Measurements from ENCODE around the gene FAM163B.

The FAM163B gene

DNA sequence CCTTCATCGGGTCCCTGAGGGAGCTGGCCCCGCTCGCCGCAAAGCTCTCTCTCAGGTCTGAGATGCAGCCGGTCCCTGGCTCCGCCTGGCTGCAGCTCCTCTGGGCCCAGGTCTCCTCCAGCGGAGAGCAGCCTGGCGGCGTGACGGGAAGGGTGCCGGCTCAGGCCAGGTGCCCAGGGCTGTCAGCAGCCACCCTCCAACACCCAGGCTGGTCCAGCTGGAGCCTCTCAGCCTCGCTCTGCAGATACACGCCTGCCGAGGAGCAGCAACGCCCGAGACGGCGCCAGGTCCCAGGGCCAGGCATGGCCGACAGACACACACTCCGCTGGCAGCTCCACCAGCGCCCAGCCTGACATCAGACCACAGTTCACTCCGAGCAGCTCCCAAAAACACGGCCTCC lies 25.6 kb downstream of the FAM163B start:
- H3K27ac ChIP-seq (ENCODE audit: low read depth, low read length): no peak overlapping the region
- no peak overlapping the region for H3K4me3 ChIP-seq (ENCODE audit: low read depth in 1 of 2, low read length in 2 of 2)
- no peak overlapping the region for H3K9ac ChIP-seq (ENCODE audit: low read depth in 1 of 2, low read length in 2 of 2)
- H3K36me3 ChIP-seq (ENCODE audit: control insufficient read depth in 1 of 2, insufficient read depth in 2 of 2, low read length in 2 of 2): no peaks in the 10 kb centered on the region
- H3K27me3 ChIP-seq (ENCODE audit: control insufficient read depth in 1 of 2, insufficient read depth in 2 of 2, low read length in 2 of 2): peaks cover 22 to 37% of the 10 kb centered on the region in 2 donors
- peaks cover 3 to 4% of the 10 kb centered on the region in 2 donors for H3K9me3 ChIP-seq (ENCODE audit: control insufficient read depth in 1 of 2, low read length in 2 of 2)
- H3K4me1 ChIP-seq (ENCODE audit: control insufficient read depth in 1 of 2, insufficient read depth in 2 of 2, low read length in 2 of 2): peaks cover 7 to 16% of the 10 kb centered on the region in 2 donors

DNA sequence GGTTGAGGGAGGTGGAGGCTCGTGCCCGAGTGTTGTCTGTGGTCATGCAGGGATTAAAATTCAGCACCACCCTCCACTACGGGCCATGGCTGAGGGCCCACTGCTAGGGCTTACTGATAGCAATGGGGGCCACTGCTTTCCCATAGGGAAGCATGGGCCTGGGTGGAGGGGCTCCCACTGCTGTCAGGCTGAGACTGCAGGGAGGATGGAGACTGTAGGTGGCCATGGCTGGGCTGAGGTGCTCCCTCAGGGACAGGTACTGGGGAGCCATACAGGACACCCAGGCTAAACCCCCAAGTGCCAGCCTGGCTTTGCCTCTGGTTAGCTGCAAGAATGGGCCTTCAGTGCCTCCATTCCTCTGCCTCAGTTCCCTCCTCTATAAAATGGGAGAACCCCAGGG lies 26.1 kb downstream of the FAM163B start:
- Histone ChIP-seq H3K4me1 (ENCODE audit: control insufficient read depth in 1 of 2, insufficient read depth in 2 of 2, low read length in 2 of 2) (peaks cover 7 to 16% of the 10 kb centered on the region in 2 donors), H3K27me3 (ENCODE audit: control insufficient read depth in 1 of 2, insufficient read depth in 2 of 2, low read length in 2 of 2) (peaks cover 22 to 40% of the 10 kb centered on the region in 2 donors), H3K27ac (ENCODE audit: low read depth, low read length) (no peak overlapping the region)

DNA sequence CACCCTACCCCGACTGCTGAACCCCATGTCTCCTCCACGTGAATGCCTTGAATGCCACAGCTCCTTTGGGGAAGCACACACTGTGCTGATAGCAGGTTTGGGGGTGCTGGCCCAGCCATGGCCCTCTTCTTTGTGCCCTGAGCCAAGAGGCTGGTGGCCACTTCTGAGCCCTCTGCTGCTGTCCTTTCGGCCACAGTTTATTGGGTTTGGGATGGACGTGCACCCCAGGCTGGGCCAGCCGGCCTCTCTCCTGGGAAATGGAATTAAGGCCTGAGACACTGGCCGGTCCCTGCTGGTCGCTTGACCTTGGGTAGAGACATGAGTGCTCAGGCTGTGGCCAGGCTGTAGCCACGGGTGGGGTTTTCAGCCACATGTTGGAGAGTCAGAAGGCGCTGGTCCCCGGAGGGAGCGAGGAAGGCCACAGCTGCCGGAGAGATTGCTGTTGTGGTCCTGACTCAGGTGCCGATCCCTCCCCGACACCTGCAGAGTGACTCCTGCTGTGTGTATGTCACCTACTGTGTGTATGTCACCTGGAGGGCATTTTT lies 26.6 kb downstream of the FAM163B start:
- Histone ChIP-seq H3K4me1 (ENCODE audit: control insufficient read depth in 1 of 2, insufficient read depth in 2 of 2, low read length in 2 of 2) (peaks cover 7 to 16% of the 10 kb centered on the region in 2 donors), H3K27me3 (ENCODE audit: control insufficient read depth in 1 of 2, insufficient read depth in 2 of 2, low read length in 2 of 2) (peaks cover 22 to 41% of the 10 kb centered on the region in 2 donors), H3K4me3 (ENCODE audit: low read depth in 1 of 2, low read length in 2 of 2) (no peak overlapping the region), H3K9me3 (ENCODE audit: control insufficient read depth in 1 of 2, low read length in 2 of 2) (no peaks in the 10 kb centered on the region), H3K27ac (ENCODE audit: low read depth, low read length) (no peak overlapping the region), H3K9ac (ENCODE audit: low read depth in 1 of 2, low read length in 2 of 2) (no peak overlapping the region), H3K36me3 (ENCODE audit: control insufficient read depth in 1 of 2, insufficient read depth in 2 of 2, low read length in 2 of 2) (no peaks in the 10 kb centered on the region)

More for the DNA sequence above, 26.1 kb downstream of the FAM163B start:
- Histone ChIP-seq H3K4me3 (ENCODE audit: low read depth in 1 of 2, low read length in 2 of 2) (no peak overlapping the region), H3K9me3 (ENCODE audit: control insufficient read depth in 1 of 2, low read length in 2 of 2) (no peaks in the 10 kb centered on the region), H3K36me3 (ENCODE audit: control insufficient read depth in 1 of 2, insufficient read depth in 2 of 2, low read length in 2 of 2) (no peaks in the 10 kb centered on the region), H3K9ac (ENCODE audit: low read depth in 1 of 2, low read length in 2 of 2) (no peak overlapping the region)

DNA sequence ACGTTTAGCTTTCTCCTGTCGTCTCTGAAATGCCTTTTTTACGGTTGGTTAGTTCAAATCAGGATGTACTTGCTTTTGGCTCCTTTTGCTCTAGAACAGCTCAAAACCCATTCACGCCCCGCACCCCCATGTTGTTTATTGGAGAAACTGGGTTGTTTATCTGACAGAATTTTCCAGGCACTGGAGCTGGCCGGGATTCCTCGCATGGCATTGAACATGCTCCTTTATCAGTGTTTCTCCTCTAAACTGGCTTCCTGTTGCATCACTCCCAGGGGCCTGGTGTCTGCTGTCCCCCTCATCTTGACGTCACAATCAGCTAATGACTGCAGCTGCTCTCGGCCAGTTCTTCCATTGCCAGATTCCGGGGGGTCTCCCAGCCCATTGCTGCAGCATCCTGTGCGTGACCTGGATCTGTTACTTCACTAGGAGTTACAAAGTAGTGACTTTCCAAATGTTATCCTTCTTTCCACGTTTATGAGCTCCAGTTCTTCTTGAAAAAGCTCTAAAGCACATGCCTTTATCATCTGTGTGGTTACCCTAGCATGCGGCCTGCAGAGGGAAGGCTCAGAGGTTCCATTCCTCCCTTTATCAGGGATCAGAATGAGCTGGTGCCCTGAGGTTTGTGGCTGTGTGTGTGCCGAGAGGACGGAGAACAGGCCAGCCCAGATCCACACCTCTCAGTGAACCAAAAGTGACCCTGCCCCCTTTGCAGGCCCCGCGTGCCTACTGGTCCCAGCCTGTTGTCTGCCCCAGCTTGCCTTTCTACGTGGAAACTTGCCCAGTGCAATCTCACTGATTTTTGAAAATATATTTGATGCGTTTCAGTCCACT lies 27.5 kb downstream of the FAM163B start:
- no peak overlapping the region for H3K9ac ChIP-seq (ENCODE audit: low read depth in 1 of 2, low read length in 2 of 2)
- H3K36me3 ChIP-seq (ENCODE audit: control insufficient read depth in 1 of 2, insufficient read depth in 2 of 2, low read length in 2 of 2): no peaks in the 10 kb centered on the region
- H3K4me1 ChIP-seq (ENCODE audit: control insufficient read depth in 1 of 2, insufficient read depth in 2 of 2, low read length in 2 of 2): peaks cover 7 to 16% of the 10 kb centered on the region in 2 donors
- no peak overlapping the region for H3K27ac ChIP-seq (ENCODE audit: low read depth, low read length)
- no peak overlapping the region for H3K4me3 ChIP-seq (ENCODE audit: low read depth in 1 of 2, low read length in 2 of 2)
- H3K27me3 ChIP-seq (ENCODE audit: control insufficient read depth in 1 of 2, insufficient read depth in 2 of 2, low read length in 2 of 2): peaks cover 17 to 41% of the 10 kb centered on the region in 2 donors
- no peaks in the 10 kb centered on the region for H3K9me3 ChIP-seq (ENCODE audit: control insufficient read depth in 1 of 2, low read length in 2 of 2)

DNA sequence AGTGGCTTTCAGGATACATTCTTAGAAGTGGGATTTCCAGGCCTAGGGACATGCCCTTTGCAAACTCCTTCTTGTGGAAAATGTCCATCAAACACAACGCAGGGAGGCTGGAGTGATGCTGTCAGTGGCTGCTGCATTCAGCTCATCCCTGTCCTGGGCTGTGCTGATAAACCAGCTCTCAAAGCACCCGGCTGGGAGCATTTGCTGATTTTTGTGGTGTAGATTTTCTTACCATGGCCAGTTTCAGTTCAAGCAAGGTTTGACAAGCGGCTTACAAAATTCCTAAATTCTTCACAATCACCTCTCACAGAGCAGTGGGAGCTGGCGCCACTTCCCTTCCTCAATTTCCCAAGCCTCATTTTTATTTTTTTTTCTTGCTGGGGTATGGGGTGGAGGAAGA lies 28.2 kb downstream of the FAM163B start:
- no peak overlapping the region for H3K27ac ChIP-seq (ENCODE audit: low read depth, low read length)
- peaks cover 7 to 16% of the 10 kb centered on the region in 2 donors for H3K4me1 ChIP-seq (ENCODE audit: control insufficient read depth in 1 of 2, insufficient read depth in 2 of 2, low read length in 2 of 2)
- H3K4me3 ChIP-seq (ENCODE audit: low read depth in 1 of 2, low read length in 2 of 2): no peak overlapping the region
- H3K36me3 ChIP-seq (ENCODE audit: control insufficient read depth in 1 of 2, insufficient read depth in 2 of 2, low read length in 2 of 2): no peaks in the 10 kb centered on the region
- peaks cover 10 to 34% of the 10 kb centered on the region in 2 donors for H3K27me3 ChIP-seq (ENCODE audit: control insufficient read depth in 1 of 2, insufficient read depth in 2 of 2, low read length in 2 of 2)
- H3K9ac ChIP-seq (ENCODE audit: low read depth in 1 of 2, low read length in 2 of 2): no peak overlapping the region
- no peaks in the 10 kb centered on the region for H3K9me3 ChIP-seq (ENCODE audit: control insufficient read depth in 1 of 2, low read length in 2 of 2)

DNA sequence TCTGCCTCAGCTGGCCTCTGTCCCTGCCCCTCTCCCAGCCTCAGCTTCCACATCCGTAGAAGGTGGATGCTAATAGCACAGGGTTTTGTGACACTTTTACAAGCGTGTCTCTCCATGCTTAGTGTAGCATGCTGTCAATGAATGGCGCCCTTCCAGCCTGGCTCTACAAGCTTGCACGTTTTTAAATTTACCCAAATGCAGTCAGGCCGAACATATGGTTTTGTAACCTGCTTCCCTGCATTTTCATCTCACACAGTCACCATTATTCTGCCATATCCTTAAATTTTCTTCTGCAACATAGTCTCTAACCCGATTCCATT lies 28.8 kb downstream of the FAM163B start:
- Histone ChIP-seq H3K9me3 (ENCODE audit: control insufficient read depth in 1 of 2, low read length in 2 of 2) (no peaks in the 10 kb centered on the region), H3K9ac (ENCODE audit: low read depth in 1 of 2, low read length in 2 of 2) (no peak overlapping the region), H3K4me1 (ENCODE audit: control insufficient read depth in 1 of 2, insufficient read depth in 2 of 2, low read length in 2 of 2) (peaks cover 7 to 13% of the 10 kb centered on the region in 2 donors), H3K36me3 (ENCODE audit: control insufficient read depth in 1 of 2, insufficient read depth in 2 of 2, low read length in 2 of 2) (no peaks in the 10 kb centered on the region), H3K27ac (ENCODE audit: low read depth, low read length) (no peak overlapping the region), H3K27me3 (ENCODE audit: control insufficient read depth in 1 of 2, insufficient read depth in 2 of 2, low read length in 2 of 2) (peaks cover 3 to 28% of the 10 kb centered on the region in 2 donors), H3K4me3 (ENCODE audit: low read depth in 1 of 2, low read length in 2 of 2) (no peak overlapping the region)

DNA sequence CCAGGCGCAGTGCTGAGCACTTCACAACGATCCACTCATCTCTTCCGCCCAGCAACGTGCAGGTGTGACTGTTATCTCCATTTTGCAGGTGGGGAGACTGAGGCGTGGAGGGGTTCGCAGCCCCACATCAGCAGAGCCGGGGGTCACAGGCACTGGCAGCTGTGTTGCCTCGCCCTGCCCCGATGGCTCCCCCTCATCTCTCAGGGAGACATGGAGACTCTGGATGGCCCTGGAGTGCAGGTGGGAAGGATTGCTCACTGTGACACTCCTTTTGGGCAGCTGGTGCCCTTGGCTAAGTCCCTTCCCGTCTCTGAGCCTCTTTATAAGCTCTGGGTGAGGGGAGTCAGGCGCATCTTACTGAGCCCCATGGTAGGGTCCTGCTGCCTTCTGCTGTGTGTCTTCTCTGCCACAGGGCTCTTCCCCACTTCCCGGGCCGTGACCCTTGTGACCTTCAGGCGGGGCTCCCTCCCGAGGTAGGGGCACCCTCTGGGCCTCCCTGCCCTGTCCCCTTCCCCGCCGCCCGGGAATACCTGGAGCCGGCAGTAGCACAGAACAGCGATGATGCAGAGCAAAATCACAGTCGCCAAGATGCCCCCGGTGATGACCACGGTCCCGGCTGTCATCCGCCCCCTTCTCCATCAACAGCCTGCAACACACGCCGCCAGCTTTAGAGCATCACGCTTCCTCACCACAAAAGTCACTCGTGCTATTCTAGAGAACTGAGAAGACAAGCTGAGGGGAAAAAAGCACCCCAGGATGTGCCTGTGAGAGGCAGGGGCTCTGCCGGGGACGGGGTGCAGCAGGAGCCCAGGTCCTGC lies 29.4 kb downstream of the FAM163B start:
- no peak overlapping the region for H3K27ac ChIP-seq (ENCODE audit: low read depth, low read length)
- H3K27me3 ChIP-seq (ENCODE audit: control insufficient read depth in 1 of 2, insufficient read depth in 2 of 2, low read length in 2 of 2): peaks cover 0 to 22% of the 10 kb centered on the region in 2 donors
- H3K4me3 ChIP-seq (ENCODE audit: low read depth in 1 of 2, low read length in 2 of 2): no peak overlapping the region
- H3K36me3 ChIP-seq (ENCODE audit: control insufficient read depth in 1 of 2, insufficient read depth in 2 of 2, low read length in 2 of 2): no peaks in the 10 kb centered on the region
- peaks cover 5 to 8% of the 10 kb centered on the region in 2 donors for H3K4me1 ChIP-seq (ENCODE audit: control insufficient read depth in 1 of 2, insufficient read depth in 2 of 2, low read length in 2 of 2)
- H3K9me3 ChIP-seq (ENCODE audit: control insufficient read depth in 1 of 2, low read length in 2 of 2): no peaks in the 10 kb centered on the region
- no peak overlapping the region for H3K9ac ChIP-seq (ENCODE audit: low read depth in 1 of 2, low read length in 2 of 2)

DNA sequence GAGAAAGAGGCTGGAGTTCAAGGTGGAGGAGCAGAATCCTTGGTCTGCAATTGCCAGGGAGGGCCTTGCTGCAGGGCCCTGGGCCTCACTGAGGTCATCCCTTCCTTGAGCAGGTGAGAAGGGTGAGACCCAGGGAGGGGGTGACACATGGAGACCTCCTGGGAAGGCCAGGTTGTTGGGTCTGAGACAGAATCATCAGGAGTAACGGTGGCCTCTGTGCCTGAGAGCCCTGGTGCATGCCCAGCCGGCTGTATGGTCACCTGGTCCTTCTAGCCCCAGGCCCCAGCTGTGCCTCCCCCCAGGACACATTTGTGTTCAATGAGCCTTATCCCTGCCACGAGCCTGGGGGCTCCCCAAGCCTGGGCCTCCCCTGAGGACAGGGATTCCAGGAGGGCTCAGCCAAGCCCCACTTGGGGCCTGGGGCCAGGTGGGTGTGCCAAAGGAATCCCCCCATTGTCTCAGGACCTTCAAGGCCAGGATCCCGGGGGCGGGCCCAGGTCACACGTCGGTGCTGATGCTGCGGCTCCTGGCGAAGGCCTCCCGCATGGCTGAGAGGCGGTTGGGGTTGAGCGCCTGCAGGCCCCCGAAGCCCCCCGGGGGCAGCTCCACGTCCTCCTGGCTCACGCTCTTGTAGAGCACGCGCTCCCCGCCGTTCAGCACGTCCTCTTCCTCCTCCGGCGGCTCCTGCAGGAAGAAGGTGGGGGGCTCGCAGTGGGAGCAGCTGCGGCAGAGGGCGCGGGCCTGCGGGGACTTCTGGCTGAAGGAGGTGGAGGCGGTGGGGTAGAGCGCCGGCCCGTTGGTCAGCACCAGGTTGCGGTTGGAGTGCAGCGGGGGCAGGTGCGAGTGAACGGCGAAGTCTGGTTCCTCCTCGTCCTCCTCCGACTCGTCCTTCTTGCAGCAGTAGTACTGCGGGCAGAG lies 30.4 kb downstream of the FAM163B start:
- Histone ChIP-seq H3K9ac (ENCODE audit: low read depth in 1 of 2, low read length in 2 of 2) (no peak overlapping the region), H3K27me3 (ENCODE audit: control insufficient read depth in 1 of 2, insufficient read depth in 2 of 2, low read length in 2 of 2) (peaks cover 0 to 14% of the 10 kb centered on the region in 2 donors), H3K27ac (ENCODE audit: low read depth, low read length) (no peak overlapping the region), H3K4me1 (ENCODE audit: control insufficient read depth in 1 of 2, insufficient read depth in 2 of 2, low read length in 2 of 2) (no peaks in the 10 kb centered on the region), H3K4me3 (ENCODE audit: low read depth in 1 of 2, low read length in 2 of 2) (no peak overlapping the region), H3K36me3 (ENCODE audit: control insufficient read depth in 1 of 2, insufficient read depth in 2 of 2, low read length in 2 of 2) (no peaks in the 10 kb centered on the region), H3K9me3 (ENCODE audit: control insufficient read depth in 1 of 2, low read length in 2 of 2) (no peaks in the 10 kb centered on the region)

DNA sequence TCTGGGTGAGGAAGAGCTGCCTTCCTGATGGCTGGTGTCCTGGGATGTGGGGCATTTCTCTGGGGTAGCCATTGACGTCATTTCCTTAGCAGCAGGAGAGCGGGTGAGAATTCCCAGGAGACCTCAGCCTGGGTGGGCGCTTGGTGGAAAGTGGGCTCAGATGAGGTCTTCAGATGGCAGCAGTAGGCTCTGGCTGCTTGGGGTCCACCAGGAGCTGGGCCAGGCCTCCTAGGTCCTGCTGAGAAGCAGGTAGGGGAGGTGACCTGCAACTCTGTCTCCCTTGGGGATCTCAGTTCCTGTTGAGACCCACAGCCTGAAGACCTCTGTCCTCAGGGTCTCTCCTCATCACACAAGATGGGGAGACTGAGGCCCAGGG lies 31.5 kb downstream of the FAM163B start:
- Histone ChIP-seq H3K4me3 (ENCODE audit: low read depth in 1 of 2, low read length in 2 of 2) (no peak overlapping the region), H3K9ac (ENCODE audit: low read depth in 1 of 2, low read length in 2 of 2) (no peak overlapping the region), H3K27me3 (ENCODE audit: control insufficient read depth in 1 of 2, insufficient read depth in 2 of 2, low read length in 2 of 2) (peaks cover 0 to 9% of the 10 kb centered on the region in 2 donors), H3K9me3 (ENCODE audit: control insufficient read depth in 1 of 2, low read length in 2 of 2) (no peaks in the 10 kb centered on the region), H3K27ac (ENCODE audit: low read depth, low read length) (no peak overlapping the region), H3K36me3 (ENCODE audit: control insufficient read depth in 1 of 2, insufficient read depth in 2 of 2, low read length in 2 of 2) (no peaks in the 10 kb centered on the region), H3K4me1 (ENCODE audit: control insufficient read depth in 1 of 2, insufficient read depth in 2 of 2, low read length in 2 of 2) (no peaks in the 10 kb centered on the region)
